Gastroesophageal sphincter (tissue), 3 donors: ENCODE data around the gene MAN1C1.

Experiments used
- EP300 ChIP-seq: sonication (generic); formaldehyde crosslinking; IDR thresholded peaks from one replicate; pipeline ENCODE4 v1.6.1; 2017; ENCODE audit warnings: antibody characterized with exemption, mild to moderate bottlenecking
- TF ChIP-seq, protein P1 (sequence below), 4 experiments: fragments of 200-600 bp in 2 of 4; fragments of 450-650 bp in 2 of 4; sonication (generic) in 1 of 4; IDR thresholded peaks; one replicate each; pipeline ENCODE4 v1.5.1; 2017 to 2019; ENCODE audit warnings: antibody characterized with exemption in 4 of 4, mild to moderate bottlenecking in 2 of 4, moderate library complexity in 2 of 4

DNA sequence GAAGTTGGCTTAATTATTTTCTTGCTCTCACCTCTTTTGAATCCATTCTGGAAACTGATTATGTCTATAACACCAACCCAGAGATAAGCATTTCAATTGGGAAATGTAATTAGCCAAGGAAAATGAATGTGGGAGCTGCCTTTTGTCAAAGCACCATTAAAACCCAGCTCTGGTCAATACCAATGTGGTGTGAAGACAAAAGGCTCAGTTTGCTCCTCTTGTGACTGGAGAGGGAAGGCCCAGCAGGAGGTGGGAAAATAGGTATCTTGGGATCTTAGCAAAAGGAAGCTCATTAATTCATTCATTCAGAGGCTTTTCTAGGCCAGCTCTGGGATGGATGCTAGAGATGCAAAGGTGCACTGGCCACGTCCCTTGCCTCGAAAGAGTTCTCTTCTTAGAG lies 108.4 kb downstream of the MAN1C1 start:
- TF ChIP-seq, protein P1, sequence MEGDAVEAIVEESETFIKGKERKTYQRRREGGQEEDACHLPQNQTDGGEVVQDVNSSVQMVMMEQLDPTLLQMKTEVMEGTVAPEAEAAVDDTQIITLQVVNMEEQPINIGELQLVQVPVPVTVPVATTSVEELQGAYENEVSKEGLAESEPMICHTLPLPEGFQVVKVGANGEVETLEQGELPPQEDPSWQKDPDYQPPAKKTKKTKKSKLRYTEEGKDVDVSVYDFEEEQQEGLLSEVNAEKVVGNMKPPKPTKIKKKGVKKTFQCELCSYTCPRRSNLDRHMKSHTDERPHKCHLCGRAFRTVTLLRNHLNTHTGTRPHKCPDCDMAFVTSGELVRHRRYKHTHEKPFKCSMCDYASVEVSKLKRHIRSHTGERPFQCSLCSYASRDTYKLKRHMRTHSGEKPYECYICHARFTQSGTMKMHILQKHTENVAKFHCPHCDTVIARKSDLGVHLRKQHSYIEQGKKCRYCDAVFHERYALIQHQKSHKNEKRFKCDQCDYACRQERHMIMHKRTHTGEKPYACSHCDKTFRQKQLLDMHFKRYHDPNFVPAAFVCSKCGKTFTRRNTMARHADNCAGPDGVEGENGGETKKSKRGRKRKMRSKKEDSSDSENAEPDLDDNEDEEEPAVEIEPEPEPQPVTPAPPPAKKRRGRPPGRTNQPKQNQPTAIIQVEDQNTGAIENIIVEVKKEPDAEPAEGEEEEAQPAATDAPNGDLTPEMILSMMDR (IDR thresholded peaks at IDR 0.05): no peak
- TF ChIP-seq EP300: no peak
